Medulla oblongata (tissue), 1 donor: ENCODE data around the gene SPIN2B.

ENCODE experiments used
- DNase-seq: peaks from one replicate; pipeline ENCODE4 v3.0.0-alpha.2; 2015; ENCODE audit errors: extremely low spot score

SPIN2B gene

DNA sequence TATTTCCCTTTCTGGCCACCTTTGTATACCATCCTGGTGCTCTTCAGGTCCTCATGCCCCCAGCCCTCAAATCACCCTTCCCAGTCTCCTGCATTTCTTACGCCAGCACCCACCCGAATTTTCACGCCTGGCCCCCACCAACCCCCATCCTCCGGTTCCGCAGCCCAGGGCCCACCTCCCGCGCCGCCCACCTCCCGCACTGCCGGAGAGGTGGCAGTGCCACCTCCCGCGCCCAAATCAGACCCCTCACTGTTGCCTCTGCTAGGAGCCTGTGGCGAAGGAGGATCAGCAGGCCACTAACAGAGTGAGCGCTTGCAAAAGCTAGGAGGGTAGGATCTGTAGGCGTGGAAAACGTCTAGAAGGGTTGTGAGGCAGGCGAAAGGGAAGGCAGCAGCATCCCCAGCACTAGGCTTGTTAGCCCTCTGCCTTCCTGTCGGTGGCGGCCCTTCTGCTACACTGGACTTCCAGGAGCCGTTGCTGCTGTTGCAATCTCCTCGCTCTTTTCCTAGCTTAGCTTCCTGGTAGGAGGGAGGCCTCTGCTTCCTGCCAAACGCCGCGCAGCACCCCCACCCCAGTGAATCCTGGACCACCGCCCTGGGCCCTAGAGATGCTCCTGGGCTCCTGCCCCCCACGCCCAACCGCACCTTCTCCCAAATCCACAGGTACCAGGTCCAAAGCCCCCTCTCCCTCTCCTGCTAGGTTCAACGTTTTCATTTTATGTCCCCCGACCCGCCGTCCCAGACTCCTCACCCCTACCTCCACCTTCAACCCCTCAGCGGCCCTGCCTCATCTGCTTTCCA lies 51.0 kb downstream of the SPIN2B start:
- DNase-seq = no peak
